ENCODE results near the gene NCKAP5L.

- TF ChIP-seq CTCF (IDR thresholded peaks at IDR 0.05) = no peak
- no peak for TF ChIP-seq POLR2A (IDR thresholded peaks at IDR 0.05)
Observed at GRCh38 chr12:49783917-49784676, 44.1 kb downstream of the NCKAP5L start.

Data from testis (tissue), 2 donors.